Raji (cell line): ENCODE data around the gene HK3.

Experiments used
- POLR2A ChIP-seq: IDR thresholded peaks from 2 replicates; pipeline ENCODE4 v1.6.1; 2011; ENCODE audit warnings: low read depth, low read length, control low read depth; ENCODE audit not compliant: insufficient read depth

Gene HK3

DNA sequence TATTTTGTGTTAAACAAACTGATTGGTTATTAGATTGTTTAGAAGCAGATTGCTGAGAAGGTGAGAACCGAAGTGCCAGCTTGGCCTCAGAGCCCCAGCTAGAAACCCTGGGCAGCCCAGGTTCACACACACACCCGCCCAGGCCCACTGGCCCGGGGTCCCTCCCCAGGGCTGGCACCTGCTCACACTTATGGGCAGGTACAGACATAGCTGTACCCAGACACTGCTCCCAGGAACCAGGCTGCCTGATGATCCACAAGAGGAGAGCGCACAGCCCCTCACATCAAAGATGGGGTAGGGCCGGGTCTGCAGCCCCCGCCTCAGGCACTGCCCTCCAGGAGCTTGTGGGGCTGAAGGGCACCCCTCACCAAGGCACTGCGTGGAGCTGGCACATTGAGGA, 33.2 kb downstream of the HK3 start:
- TF ChIP-seq POLR2A = no peak

GRCh38 chr5:176864755-176865154, 34.4 kb downstream of the HK3 start:
- TF ChIP-seq POLR2A = no peak

GRCh38 chr5:176863765-176864098, 35.4 kb downstream of the HK3 start:
- no peak for TF ChIP-seq POLR2A

GRCh38 chr5:176863041-176863764, 35.9 kb downstream of the HK3 start:
- TF ChIP-seq POLR2A = no peak

GRCh38 chr5:176862330-176862995, 36.7 kb downstream of the HK3 start:
- TF ChIP-seq POLR2A = no peak

DNA sequence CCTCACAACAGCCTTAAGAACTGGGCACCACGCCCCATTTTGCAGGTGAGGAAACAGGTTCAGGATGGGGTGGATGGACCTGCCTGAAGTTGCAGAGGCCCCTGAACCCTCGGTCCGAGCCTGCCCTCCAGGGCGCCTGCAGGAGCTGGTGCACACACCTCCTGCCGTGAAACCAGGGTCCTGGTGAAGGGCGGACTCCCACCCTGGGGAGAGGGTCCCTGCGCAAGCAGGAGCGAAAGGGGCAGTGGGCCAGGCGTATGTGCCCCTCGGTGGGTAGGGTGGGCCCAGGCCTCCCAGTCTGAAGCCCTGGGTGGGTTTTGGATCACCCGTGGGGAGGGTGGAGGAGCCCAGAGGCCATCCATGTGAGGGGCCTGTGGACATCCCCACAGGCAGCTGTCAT, 37.9 kb downstream of the HK3 start:
- TF ChIP-seq POLR2A = no peak

DNA sequence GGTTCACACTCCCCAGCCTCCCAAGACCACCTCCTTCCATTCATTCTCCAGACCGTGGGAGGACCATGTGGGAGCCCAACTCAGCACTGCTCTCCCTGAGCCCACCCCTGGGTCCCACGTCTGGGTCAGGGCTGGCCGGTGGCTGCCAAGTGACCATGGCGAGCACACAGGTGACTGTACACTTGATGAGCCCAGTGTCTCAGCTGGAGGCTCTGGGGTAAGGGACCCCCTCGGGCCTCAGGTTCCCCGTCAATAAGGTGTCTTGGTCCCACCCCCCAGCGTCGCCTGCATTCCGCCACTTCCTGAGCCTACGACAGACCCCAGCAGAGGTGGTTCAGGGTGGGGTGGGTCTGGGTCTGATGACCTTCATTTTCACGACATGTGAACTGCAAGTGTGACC, 38.8 kb downstream of the HK3 start:
- TF ChIP-seq POLR2A = no peak

DNA sequence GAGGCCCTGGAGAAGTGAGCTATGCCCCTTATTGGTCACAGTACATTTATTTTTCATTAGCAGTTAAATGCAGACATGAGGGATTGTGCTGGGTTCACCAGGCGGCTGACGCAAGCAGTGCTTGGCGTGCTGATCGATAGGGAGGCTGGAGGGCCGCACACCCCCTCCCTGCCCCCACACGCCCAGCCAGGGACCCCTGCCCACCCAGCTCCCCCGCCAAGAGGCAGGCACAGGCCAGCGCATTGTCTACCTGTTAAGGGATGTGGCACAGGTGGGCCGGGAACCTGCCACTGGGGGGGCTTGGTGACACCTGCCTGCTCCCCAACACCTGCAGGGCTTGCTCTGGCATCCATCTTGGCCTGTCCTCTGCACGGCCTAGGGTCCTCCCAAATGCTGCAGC, 39.2 kb downstream of the HK3 start:
- no peak for TF ChIP-seq POLR2A

- TF ChIP-seq POLR2A = no peak
These were observed 41.3 kb downstream of the HK3 start for GRCh38 chr5:176857894-176858273.

DNA sequence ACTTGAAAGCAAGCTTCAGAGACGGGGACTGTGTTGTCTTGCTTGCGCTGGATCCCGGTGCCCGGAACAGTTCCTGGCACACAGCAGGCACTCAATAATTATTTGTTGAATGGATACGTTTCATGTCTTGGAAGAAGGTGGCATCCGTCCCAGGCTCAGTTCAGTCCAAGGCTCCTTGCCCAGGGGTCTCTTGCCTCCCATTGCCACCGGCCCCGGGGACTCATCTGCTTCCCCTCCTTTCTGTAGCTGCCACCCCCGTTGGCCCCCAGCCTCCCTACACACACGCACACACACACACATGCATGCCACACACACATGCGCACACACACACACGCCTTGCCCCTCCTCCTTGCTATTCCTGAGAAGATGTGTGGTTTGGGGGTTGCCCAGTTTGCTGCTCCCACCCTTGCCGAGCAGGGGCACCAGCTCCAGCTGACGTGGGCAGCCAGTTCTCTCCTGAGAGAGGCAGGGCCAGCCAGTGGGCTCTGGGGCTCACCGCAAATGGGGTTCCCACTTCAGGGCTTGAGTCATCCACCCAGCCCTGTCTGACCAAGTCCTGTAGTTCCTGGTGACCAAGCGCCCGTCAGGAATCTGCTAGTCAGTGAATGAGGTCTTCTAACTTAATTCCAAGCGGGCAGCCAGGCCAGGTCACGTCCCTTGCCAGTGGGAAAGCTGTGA, 41.8 kb downstream of the HK3 start:
- no peak for TF ChIP-seq POLR2A

DNA sequence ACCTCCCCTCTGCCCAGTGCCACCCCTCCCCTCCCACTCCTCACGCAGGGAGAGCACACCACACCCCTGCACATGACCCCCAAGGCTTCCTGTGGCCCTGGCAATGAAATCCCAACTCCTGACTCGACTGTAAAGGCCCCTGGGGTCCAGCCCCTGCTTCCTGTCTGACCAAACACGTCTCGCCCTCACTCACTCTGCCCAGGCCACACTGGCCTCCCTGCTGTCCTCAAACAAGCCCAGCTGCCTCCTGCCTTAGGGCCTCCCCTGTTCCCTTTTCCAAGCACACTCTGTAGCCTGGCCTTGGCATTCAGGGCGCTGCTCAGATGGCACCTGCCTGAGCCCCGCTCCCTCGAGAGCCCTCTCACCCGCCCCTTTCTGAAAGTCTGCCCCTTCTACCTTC, 42.4 kb downstream of the HK3 start:
- no peak for TF ChIP-seq POLR2A

GRCh38 chr5:176855598-176855997, 43.5 kb downstream of the HK3 start:
- no peak for TF ChIP-seq POLR2A

DNA sequence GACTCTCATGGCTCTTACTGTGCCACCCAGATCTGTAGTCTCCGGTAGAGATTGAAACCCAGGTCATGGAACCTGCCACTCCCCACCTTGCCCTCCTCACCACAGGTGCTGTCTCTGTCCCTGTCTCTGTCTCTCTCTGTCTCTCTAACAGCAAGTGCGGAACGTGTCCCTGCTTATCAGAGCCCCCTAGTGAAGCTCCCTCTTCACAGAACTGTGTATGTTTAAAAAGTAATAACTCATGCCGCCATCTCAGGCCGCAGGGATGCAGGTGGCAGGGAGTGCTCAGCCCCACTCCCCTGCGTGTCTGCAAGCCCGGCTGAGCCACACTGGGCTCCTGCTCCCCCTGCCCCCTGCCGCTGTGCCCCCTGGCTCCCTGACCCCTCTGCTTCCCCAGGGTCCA, 45.0 kb downstream of the HK3 start:
- TF ChIP-seq POLR2A = no peak

GRCh38 chr5:176853151-176853778, 45.9 kb downstream of the HK3 start:
- no peak for TF ChIP-seq POLR2A

- TF ChIP-seq POLR2A = no peak
These were observed 47.1 kb downstream of the HK3 start for GRCh38 chr5:176851871-176852658.

DNA sequence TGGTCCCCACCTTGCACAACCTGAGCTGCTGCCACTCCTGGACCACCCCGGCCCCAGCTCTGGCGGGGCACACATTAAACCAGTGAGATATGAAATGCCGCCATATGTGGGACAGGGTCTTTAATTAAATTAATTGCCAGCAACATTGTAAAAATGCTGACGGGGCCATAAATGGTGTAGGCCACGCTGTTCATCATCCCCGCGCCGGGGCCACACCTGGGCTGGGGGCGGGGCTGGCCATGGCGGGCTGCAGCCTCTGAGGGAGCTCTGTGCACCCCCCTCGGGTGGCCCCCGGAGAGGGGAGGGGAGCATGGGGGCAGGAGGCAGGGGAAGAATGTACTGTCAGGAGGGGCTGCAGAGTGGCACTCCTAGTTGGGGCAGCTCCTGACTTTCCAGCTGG, 47.8 kb downstream of the HK3 start:
- no peak for TF ChIP-seq POLR2A
